NCI-H526 treated with DMSO at 0.1 percent for 48 hours (cell line): Measurements from ENCODE around the gene ABO.
"Not testable (repeated sequence)": the region's sequence is repeated elsewhere in the genome, so short reads cannot be mapped to it uniquely, and the experiment has no call there.

ENCODE experiments used
- DNase-seq: peaks from one replicate; lab custom pipeline; 2025; lab: John Stamatoyannopoulos, UW

Gene ABO

DNA sequence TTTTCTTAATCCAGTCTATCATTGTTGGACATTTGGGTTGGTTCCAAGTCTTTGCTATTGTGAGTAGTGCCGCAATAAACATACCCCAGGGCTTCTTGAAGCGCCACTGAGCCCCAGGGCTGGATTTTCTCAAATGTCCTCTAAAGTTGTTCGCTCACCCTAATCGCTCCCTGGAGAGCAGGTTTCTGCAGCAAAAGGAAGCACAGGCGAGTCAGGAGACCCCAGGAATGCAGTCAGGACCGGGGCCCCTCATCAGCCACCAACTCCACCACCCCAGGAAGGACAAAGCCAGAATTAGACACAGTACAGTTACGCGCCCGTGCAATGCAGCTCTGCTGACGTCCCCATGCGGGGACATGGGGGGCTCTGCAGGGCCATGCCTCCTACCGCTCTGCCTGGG lies 50.2 kb downstream of the ABO start:
- DNase-seq = no peak

GRCh38 chr9:133223159-133223756 lies 51.7 kb downstream of the ABO start:
- DNase-seq = not testable (repeated sequence)

GRCh38 chr9:133221994-133222393 lies 53.0 kb downstream of the ABO start:
- DNase-seq = not testable (repeated sequence)

DNA sequence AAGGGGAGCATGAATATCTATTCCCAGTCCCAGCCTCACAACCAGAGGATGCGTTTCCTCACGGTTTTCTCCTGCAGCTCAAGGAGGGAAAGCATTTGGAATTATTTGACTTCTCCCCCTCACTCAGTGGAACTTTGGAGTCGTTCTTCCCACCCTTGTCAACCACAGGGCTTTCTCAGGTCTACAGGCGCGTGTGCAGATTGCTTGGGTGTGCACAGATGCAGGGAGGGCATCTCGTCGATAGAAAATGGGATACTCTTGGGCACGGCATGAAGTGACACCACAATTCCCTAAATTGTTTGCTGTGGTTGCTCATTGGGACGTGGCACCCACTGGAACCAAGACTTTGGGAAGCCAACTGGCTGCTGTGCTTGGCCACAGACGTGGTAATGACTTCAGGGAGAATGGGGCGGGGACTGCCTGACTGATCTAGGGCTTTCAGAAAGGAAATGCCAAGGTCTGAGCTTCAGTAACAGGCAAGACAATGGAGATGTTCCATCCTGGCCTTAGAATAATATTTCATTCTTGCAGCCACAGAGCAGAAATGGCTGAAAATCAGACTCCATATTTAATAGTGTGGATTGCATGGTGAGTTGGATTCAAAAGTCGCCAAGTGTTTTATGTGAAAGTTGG lies 53.7 kb downstream of the ABO start:
- DNase-seq = no peak

DNA sequence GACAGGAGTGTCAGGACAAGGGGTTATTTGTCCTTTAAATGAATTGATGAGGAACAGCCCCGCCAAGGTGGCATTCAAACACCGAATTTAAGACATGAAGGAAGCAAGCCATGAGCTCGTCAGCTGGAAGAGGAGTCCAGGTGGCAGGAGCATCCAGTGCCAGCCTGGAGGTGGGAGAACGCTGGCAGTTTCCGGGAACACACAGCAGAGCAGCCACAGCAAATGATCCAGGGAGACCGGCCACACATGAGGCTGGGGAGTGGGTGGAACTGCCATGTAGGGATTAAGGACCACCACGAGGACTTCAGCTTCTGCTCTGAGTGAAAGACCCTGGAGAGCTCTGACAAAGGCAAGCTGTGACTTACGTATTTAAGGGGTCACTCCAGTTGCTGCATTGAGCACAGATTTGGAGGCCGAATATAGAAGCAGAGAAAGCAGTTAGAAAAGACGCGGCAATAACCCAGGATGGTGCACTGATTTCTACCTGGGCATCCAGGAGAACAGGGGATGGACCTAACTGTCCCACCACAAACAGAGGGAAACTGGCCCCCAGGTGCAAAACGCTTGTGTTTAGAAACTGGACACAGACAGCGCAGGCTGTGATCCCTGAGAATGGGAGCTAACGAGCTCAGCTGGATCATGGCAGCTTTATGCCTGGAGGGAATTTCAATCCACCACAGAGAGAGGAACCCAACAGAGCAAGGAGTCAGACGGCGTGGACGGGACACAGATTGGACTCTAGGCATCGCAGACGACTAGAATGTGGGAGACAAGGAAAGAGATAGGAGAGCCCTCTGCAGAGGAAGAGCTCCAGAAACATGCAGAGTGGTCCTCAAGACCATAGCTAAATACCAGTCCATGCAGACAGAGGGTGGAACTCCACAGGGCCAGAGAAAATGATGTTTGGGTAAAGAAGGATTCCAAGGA lies 56.7 kb downstream of the ABO start:
- not testable (repeated sequence) for DNase-seq

DNA sequence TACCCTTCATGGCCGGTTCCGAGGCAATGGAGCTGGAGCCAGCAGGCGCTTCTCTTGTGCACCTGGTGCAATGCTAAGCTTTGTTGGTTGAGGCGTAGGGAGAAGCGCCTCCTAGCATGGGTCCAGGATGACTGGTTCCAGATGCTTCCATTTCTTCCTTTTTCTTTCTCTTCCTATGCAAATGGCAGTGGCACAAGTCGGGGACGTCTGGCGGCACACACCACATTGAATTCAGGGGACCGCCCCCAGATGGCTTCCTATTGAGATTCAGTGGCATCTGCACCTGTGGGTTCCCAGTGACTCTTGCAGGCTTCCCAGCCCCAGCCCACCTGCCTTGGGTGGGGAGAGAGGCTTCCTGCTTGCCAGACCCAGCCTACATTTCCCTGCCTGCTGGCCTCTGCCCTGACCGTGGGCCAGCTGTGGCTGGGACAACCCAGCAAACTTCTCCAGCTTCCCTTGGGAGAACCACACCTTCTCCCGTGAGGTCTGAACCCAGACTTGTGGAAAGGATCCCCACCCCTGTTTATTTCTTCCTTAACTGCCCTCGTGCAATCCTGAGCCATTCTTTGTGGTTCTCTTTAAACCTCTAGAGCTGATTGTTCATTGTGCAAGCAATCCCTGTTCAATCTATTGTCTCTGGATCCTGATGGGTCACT lies 57.5 kb downstream of the ABO start:
- DNase-seq = not testable (repeated sequence)

GRCh38 chr9:133214276-133214675 lies 60.7 kb downstream of the ABO start:
- not testable (repeated sequence) for DNase-seq

DNA sequence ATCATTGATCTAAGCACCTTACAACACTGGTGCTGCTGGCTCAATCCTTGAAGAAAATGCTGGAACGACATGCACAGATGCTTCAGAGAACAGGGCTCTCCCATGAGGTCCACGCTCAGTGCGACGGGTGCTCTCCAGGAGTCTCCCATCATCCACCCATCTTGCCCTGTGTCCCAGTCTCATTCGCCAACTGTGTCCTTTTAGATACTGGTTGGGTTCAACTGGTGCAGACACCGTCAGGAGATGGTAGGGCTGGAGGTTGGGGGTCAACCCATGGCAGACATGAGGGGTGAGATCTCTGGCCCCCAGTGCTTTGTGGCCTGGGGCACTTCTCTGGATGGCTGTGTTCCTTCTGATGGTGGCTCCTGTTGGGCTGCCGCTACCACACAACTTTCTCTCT lies 64.4 kb downstream of the ABO start:
- DNase-seq = no peak

DNA sequence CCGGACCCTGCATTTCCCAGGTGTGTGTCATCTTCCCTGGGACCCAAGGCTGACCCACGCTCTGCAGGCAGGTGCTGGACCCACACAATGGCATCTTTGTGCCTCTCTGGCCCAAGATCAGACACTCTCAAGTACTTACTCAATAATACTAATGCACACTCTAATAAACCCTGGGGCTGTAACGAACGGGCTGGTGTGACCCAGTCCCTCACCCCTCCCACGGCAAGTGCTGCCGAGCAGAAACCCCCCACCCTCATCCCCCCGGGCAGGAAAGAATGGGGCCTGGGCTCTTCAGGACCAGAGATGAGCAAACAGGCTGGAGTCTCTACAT lies 64.8 kb downstream of the ABO start:
- peak; percentile 31 for DNase-seq

DNA sequence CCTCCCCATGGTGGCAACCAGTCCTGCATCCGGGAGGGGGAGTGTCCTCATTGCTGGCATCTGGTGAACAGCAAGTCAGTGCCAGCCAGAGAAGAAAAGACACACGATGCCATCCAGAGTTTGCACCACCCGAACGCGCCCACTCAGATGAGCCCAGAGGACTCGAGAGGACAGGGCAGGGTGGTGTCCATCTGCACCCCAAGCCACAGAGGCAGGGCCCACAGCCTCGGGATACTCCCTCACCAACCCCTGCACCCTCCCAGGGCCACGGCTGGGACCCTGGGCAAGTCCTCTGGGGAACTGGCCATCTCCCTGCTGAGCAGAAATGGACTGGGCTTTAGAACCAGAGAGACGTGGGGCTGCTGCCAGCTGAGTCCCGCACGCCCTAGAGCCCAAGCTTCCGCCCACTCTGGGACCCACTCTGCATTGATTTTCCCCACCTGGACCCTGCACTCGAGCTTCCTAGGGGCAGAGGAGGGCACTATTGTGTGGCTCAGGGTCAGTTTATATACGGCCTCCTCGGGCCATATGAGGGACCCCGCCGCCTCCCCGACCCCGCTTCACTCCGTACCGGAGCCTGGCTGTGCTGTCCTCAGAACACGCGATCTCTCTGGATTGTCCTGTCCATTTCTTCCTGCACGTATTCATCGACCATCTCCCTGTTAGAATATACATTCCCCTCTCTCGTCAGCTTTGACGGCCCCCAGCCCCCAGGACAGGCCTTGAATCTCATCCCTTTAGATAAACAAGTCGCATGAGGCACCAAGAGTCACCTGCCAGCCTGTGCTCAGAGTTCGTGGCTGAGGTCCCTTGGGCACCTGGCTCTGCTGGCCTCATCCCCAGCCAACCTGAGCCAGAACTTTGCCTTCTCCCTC lies 65.4 kb downstream of the ABO start:
- not testable (repeated sequence) for DNase-seq

GRCh38 chr9:133208880-133209300 lies 66.1 kb downstream of the ABO start, which contains the start of gene OBP2B:
Gene OBP2B (minus strand): TSS chr9:133209250. CDS start chr9:133209199, 51 bp downstream.
- DNase-seq = not testable (repeated sequence)

DNA sequence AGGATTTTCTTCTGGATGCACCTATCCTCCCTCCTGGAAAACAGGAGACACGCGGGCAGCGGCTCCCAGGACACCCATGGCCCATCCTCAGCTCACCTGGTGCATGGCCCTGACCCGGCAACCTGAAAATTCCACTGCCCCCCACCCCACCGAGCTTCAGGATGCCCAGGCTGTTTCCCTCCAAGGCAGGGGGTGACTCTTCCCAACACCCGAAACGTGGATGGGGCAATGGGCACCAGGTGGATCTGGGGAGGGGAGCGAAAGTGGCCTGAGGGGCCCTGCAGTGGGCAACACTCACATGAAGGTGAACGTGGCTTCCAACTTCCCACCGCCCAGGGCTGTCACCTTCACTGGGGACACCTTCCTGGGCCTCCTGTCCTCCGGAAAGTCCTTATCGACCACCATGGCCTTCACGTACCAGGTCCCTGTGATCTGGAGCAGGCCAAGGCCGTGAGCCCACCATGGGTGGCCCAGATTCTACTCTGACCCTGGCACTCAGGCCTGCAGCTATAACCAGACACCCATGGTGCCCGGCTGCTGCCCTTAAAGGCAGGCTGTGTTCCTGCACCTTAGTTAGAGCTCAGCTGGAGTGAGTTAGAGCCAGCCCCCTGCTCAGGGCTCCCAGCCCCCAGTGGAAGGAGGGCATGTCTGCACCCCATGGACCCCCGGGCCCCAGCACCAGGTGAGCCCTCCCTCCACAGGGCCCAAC lies 66.7 kb downstream of the ABO start:
- not testable (repeated sequence) for DNase-seq

- no peak for DNase-seq
Measured at GRCh38 chr9:133207540-133208170, 67.3 kb downstream of the ABO start.

DNA sequence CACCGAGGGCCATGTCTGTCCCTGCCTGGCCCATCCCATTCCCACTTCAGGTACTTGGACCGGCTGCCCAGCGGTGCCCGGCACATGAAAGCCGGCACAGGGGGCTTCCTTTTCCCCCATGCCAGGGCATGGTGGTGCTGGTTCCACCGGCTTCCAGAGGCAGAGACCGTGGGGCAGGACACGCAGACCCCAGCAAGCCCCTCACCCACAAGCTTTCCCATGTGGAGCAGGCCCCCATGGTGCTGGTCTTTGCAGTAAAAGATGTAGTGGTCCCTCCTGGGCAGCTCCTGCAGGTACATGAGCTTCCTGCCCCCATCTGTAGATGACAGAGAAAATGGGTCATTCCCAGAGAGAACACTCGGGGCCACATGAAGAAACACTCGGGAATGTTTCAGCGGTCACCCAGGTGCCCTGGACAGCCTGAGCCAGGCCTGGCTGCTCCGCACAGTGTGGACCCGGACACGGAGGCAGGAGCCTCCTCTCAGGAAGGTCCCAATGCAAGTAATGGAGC lies 67.9 kb downstream of the ABO start:
- DNase-seq = no peak

DNA sequence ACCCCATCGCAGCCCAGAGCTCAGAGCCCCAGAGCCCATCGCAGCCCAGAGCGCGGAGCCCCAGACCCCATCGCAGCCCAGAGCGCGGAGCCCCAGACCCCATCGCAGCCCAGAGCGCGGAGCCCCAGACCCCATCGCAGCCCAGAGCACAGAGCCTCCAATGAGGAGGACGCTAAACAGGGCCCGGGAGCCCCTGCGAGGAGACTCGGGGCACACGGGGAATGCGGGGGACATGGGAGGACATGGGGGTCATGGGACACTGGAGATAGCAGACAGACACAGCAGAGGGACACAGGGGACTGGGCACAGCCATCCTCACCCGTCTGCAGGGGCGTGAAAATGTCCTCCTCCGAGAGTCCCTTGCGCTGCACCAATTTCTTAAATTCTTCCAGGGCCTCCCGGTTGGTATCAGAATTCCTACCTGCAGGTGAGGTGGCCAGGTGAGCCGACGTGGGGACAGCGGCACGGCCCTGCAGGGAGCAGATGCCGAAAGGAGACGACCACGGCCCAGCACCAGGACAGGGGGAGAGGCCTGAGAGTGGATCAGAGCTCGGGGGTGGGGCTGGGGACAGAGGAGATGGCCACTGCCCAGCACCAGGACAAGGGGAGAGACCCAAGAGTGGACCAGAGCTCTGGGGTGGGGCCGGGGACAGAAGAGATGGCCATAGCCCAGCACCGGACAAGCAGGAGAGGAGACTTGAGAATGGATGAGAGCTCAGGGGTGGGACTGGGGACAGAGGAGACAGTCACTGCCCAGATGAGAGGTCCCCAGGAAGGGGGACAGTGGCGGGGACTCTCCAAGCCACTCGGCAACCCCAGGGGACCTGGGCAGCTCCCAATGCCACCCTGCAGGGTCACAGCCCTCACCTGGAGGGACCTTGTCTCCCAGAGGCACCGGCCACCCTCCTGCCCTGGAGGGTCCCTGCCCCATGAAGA lies 68.7 kb downstream of the ABO start:
- no peak for DNase-seq

- not testable (repeated sequence) for DNase-seq
Measured at GRCh38 chr9:133205481-133205887, 69.5 kb downstream of the ABO start.
